ENCODE results near the gene TRIM71. TPM values are rescaled to one million over a fixed set of nuclear protein-coding genes. Genes with fewer than 3 reads are reported as not detected.
"Not testable (repeated sequence)": the region's sequence is repeated elsewhere in the genome, so short reads cannot be mapped to it uniquely, and the experiment has no call there.

The TRIM71 gene
- total RNA-seq, 1 experiment from 2014 or later: 274 TPM

GRCh38 chr3:32822609-32823498, 5.1 kb downstream of the TRIM71 start:
- Mint-ChIP-seq H3K27ac (peak overlapping the region; percentile 93), H3K4me3 (peak overlapping the region; percentile 100), H3K4me1 (peaks cover 65% of the 10 kb centered on the region), H3K27me3 (ENCODE audit: low read depth) (peaks cover 7% of the 10 kb centered on the region; the same call in 1 of the 2 replicates), H3K36me3 (peaks cover 59% of the 10 kb centered on the region), H3K9me3 (no peaks in the 10 kb centered on the region)
- peak; percentile 19 for ATAC-seq
- TF ChIP-seq, protein P1, sequence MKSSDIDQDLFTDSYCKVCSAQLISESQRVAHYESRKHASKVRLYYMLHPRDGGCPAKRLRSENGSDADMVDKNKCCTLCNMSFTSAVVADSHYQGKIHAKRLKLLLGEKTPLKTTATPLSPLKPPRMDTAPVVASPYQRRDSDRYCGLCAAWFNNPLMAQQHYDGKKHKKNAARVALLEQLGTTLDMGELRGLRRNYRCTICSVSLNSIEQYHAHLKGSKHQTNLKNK (CRISPR knock-in tag; IDR thresholded peaks at IDR 0.05): no peak
- TF ChIP-seq OVOL2 (CRISPR knock-in tag; IDR thresholded peaks at IDR 0.05; ENCODE audit: borderline replicate concordance): no peak
- TF ChIP-seq, protein P2, sequence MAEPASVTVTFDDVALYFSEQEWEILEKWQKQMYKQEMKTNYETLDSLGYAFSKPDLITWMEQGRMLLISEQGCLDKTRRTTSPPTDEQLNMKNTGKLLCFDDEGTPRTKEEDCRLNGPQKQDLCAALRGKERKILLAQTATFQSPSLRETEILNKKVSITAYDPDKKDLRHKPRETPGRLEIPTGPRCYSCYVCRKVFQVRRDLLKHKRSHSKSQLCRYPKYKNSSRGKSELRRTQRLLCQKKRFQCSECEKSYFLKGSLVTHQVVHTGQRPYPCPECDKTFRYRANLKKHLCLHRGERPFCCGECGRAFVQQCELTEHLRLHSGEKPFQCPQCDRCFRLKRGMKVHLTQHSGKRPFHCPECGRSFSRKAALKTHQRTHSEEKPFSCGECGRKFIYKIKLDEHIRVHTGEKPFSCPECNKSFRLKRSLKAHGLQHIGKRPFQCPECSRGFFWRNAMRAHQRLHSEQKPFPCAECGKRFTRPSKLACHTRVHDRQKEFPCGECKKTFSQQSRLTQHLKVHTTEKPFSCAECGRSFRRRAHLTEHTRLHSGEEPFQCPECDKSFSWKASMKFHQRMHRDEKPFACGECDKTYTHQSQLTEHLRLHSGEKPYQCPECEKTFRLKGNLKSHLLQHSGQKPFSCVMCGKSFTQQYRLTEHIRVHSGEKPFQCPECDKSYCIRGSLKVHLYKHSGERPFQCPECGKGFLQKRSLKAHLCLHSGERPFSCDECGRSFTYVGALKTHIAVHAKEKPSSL (CRISPR knock-in tag; conservative IDR thresholded peaks at IDR 0.05): no peak
- no peak for TF ChIP-seq RELA (CRISPR knock-in tag; IDR thresholded peaks at IDR 0.05; ENCODE audit: borderline replicate concordance)
- TF ChIP-seq MYBL2 (CRISPR knock-in tag; IDR thresholded peaks at IDR 0.05): no peak
- no peak for TF ChIP-seq IRF2 (CRISPR knock-in tag; IDR thresholded peaks at IDR 0.05; ENCODE audit: borderline replicate concordance, low read depth)
- TF ChIP-seq ARID4B (CRISPR knock-in tag; IDR thresholded peaks at IDR 0.05; ENCODE audit: borderline replicate concordance): no peak
- TF ChIP-seq, protein P3, sequence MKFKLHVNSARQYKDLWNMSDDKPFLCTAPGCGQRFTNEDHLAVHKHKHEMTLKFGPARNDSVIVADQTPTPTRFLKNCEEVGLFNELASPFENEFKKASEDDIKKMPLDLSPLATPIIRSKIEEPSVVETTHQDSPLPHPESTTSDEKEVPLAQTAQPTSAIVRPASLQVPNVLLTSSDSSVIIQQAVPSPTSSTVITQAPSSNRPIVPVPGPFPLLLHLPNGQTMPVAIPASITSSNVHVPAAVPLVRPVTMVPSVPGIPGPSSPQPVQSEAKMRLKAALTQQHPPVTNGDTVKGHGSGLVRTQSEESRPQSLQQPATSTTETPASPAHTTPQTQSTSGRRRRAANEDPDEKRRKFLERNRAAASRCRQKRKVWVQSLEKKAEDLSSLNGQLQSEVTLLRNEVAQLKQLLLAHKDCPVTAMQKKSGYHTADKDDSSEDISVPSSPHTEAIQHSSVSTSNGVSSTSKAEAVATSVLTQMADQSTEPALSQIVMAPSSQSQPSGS (CRISPR knock-in tag; IDR thresholded peaks at IDR 0.05; ENCODE audit: borderline replicate concordance, low read depth): no peak
- no peak for TF ChIP-seq ZNF416 (CRISPR knock-in tag; IDR thresholded peaks at IDR 0.05)
- no peak for TF ChIP-seq EMX1 (CRISPR knock-in tag; IDR thresholded peaks at IDR 0.05)
- TF ChIP-seq NR1H2 (CRISPR knock-in tag; IDR thresholded peaks at IDR 0.05): no peak
- TF ChIP-seq CREB1 (CRISPR knock-in tag; IDR thresholded peaks at IDR 0.05): no peak
- TF ChIP-seq, protein P4, sequence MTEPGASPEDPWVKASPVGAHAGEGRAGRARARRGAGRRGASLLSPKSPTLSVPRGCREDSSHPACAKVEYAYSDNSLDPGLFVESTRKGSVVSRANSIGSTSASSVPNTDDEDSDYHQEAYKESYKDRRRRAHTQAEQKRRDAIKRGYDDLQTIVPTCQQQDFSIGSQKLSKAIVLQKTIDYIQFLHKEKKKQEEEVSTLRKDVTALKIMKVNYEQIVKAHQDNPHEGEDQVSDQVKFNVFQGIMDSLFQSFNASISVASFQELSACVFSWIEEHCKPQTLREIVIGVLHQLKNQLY (CRISPR knock-in tag; IDR thresholded peaks at IDR 0.05): no peak
- no peak for TF ChIP-seq ZSCAN18 (CRISPR knock-in tag; IDR thresholded peaks at IDR 0.05)
- no peak for TF ChIP-seq ATF1 (CRISPR knock-in tag; IDR thresholded peaks at IDR 0.05)
- TF ChIP-seq, protein P5, sequence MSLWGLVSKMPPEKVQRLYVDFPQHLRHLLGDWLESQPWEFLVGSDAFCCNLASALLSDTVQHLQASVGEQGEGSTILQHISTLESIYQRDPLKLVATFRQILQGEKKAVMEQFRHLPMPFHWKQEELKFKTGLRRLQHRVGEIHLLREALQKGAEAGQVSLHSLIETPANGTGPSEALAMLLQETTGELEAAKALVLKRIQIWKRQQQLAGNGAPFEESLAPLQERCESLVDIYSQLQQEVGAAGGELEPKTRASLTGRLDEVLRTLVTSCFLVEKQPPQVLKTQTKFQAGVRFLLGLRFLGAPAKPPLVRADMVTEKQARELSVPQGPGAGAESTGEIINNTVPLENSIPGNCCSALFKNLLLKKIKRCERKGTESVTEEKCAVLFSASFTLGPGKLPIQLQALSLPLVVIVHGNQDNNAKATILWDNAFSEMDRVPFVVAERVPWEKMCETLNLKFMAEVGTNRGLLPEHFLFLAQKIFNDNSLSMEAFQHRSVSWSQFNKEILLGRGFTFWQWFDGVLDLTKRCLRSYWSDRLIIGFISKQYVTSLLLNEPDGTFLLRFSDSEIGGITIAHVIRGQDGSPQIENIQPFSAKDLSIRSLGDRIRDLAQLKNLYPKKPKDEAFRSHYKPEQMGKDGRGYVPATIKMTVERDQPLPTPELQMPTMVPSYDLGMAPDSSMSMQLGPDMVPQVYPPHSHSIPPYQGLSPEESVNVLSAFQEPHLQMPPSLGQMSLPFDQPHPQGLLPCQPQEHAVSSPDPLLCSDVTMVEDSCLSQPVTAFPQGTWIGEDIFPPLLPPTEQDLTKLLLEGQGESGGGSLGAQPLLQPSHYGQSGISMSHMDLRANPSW (CRISPR knock-in tag; conservative IDR thresholded peaks at IDR 0.05; ENCODE audit: low read depth): no peak
- no peak for TF ChIP-seq MXD4 (CRISPR knock-in tag; IDR thresholded peaks at IDR 0.05; ENCODE audit: borderline replicate concordance)
- POLR2A ChIA-PET: interaction anchor here (0.5 to 3.0 kb wide), 4 partner anchors 21 to 145 kb away, joined by 3 to 13 read pairs (median 3); no protein-coding TSS in a partner anchor
- CTCF ChIA-PET: no interaction called here
- no peak for DNase-seq (ENCODE audit: low spot score)

DNA sequence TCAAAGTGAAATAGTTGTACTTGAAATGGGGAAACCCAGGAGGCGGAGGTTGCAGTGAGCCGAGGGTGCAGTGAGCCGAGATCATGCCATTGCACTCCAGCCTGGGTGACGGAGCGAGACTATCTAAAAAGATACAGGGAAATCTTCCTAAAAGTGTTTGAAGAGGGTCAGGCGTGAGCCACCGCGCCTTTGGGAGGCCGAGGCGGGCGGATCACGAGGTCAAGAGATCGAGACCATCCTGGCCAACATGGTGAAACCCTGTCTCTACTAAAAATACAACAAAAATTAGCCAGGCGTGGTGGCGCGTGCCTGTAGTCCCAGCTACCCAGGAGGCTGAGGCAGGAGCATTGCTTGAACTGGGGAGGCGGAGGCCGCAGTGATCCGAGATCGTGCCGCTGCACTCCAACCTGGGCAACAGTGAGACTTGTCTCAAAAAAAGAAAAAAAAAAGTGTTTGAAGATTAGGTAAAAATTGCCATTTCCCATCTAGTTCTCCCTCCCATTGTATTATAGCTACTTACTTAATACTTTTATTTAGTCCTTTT, 5.9 kb downstream of the TRIM71 start:
- POLR2A ChIA-PET: interaction anchor here (0.6 kb wide), 1 partner anchor 85 kb away, joined by 3 read pairs; no protein-coding TSS in a partner anchor
- Mint-ChIP-seq H3K4me1 (peaks cover 74% of the 10 kb centered on the region), H3K4me3 (peak overlapping the region; percentile 100), H3K27ac (peak overlapping the region; percentile 93), H3K36me3 (peaks cover 55% of the 10 kb centered on the region)
- ATAC-seq; CTCF ChIA-PET; H3K9me3 Mint-ChIP-seq; H3K27me3 Mint-ChIP-seq (ENCODE audit: low read depth); DNase-seq (ENCODE audit: low spot score): not testable (repeated sequence)
